Measurements from ENCODE around the gene FKBP6.
"Not testable (repeated sequence)": the region's sequence is repeated elsewhere in the genome, so short reads cannot be mapped to it uniquely, and the experiment has no call there.

FKBP6 gene

GRCh38 chr7:73394422-73394821, 66.5 kb downstream of the FKBP6 start:
- in situ Hi-C loops (cut with MboI; ENCODE audit: low sequenced_read_pairs) = no loop called here

GRCh38 chr7:73395538-73396503, 67.9 kb downstream of the FKBP6 start:
- in situ Hi-C loops (cut with MboI; ENCODE audit: low sequenced_read_pairs) = no loop called here

- in situ Hi-C loops (cut with MboI; ENCODE audit: low sequenced_read_pairs) = no loop called here
Measured at GRCh38 chr7:73397521-73398281, 69.7 kb downstream of the FKBP6 start.

- in situ Hi-C loops (cut with MboI; ENCODE audit: low sequenced_read_pairs) = not testable (repeated sequence)
Measured at GRCh38 chr7:73399185-73400050, 71.5 kb downstream of the FKBP6 start.

GRCh38 chr7:73404860-73405259, 76.9 kb downstream of the FKBP6 start:
- in situ Hi-C loops (cut with MboI; ENCODE audit: low sequenced_read_pairs) = not testable (repeated sequence)

All from HL-60/S4 (cell line).